Activated T-helper 2 cell treated with anti-CD3 and anti-CD28 coated beads, Interferon-gamma antibody, Interleukin-2, Interleukin-4, amounts not matched to agents 10 μg/mL and 5 μg/mL and 100 μg/mL, durations not matched to agents 14 hours and 24 hours and 36 hours (primary cell): ENCODE measurements around the gene UBAC2. TPM values are rescaled to one million over a fixed set of nuclear protein-coding genes. Genes with fewer than 3 reads are reported as not detected.

Source experiments
- DNase-seq: peaks from one replicate; pipeline ENCODE4 v3.0.0; 2021; ENCODE audit warnings: low spot score
- H3K27ac Mint-ChIP-seq: one replicate; pipeline ENCODE4 v1.8.0; 2021; ENCODE audit warnings: mixed read lengths
- H3K27me3 Mint-ChIP-seq: one replicate; pipeline ENCODE4 v1.8.0; 2021; ENCODE audit warnings: low read depth, mixed read lengths
- H3K36me3 Mint-ChIP-seq: one replicate; pipeline ENCODE4 v1.8.0; 2021; ENCODE audit warnings: low read depth, mixed read lengths
- H3K4me1 Mint-ChIP-seq: one replicate; pipeline ENCODE4 v1.8.0; 2021; ENCODE audit warnings: low read depth, mixed read lengths
- H3K4me3 Mint-ChIP-seq: one replicate; pipeline ENCODE4 v1.8.0; 2021; ENCODE audit warnings: low read depth, mild to moderate bottlenecking, moderate library complexity, mixed read lengths
- H3K9me3 Mint-ChIP-seq: one replicate; pipeline ENCODE4 v1.8.0; 2021; ENCODE audit warnings: mixed read lengths
- intact Hi-C: fragments of 100-400 bp; cut with micrococcal nuclease; formaldehyde crosslinking; loops from one replicate; pipeline ENCODE4 v1.15.1; 2023
- total RNA-seq: library from RNA; stranded (reverse); gene quantifications from 2 replicates; pipeline ENCODE4 v1.2.3, GENCODE V29; 2022

The UBAC2 gene
- total RNA-seq, 1 donor from 2014 or later = 55.1 TPM

- Mint-ChIP-seq H3K4me1 (peaks cover 53% of the 10 kb centered on the region), H3K4me3 (no peak overlapping the region), H3K27ac (no peak overlapping the region), H3K36me3 (peaks cover 73% of the 10 kb centered on the region), H3K9me3 (peaks cover under 1% of the 10 kb centered on the region), H3K27me3 (no peaks in the 10 kb centered on the region)
- intact Hi-C loops = no loop called here
- no peak for DNase-seq
These were observed 133.6 kb downstream of the UBAC2 start for GRCh38 chr13:99334221-99334620.

GRCh38 chr13:99335087-99335486 lies 134.4 kb downstream of the UBAC2 start:
- intact Hi-C loops = no loop called here
- no peak for DNase-seq
- Mint-ChIP-seq H3K9me3 (no peaks in the 10 kb centered on the region), H3K27me3 (no peaks in the 10 kb centered on the region), H3K36me3 (peaks cover 68% of the 10 kb centered on the region), H3K4me1 (peaks cover 57% of the 10 kb centered on the region), H3K27ac (no peak overlapping the region), H3K4me3 (no peak overlapping the region)

- H3K4me3 Mint-ChIP-seq = no peak overlapping the region
- H3K27ac Mint-ChIP-seq = peak overlapping the region; percentile 1
- H3K4me1 Mint-ChIP-seq = peaks cover 62% of the 10 kb centered on the region
- H3K36me3 Mint-ChIP-seq = peaks cover 68% of the 10 kb centered on the region
- no peaks in the 10 kb centered on the region for H3K9me3 Mint-ChIP-seq
- H3K27me3 Mint-ChIP-seq = no peaks in the 10 kb centered on the region
- intact Hi-C loops = loop anchor here (2.0 kb wide), 1 partner anchor 15 kb away; no protein-coding TSS in a partner anchor
- DNase-seq = no peak
These were observed 134.9 kb downstream of the UBAC2 start for GRCh38 chr13:99335603-99336002.

GRCh38 chr13:99339230-99339721 lies 138.6 kb downstream of the UBAC2 start:
- H3K9me3 Mint-ChIP-seq = no peaks in the 10 kb centered on the region
- H3K27ac Mint-ChIP-seq = no peak overlapping the region
- H3K4me3 Mint-ChIP-seq = no peak overlapping the region
- peaks cover 53% of the 10 kb centered on the region for H3K4me1 Mint-ChIP-seq
- H3K36me3 Mint-ChIP-seq = peaks cover 77% of the 10 kb centered on the region
- no peaks in the 10 kb centered on the region for H3K27me3 Mint-ChIP-seq
- no peak for DNase-seq
- intact Hi-C loops = no loop called here

- Mint-ChIP-seq H3K4me3 (peak overlapping the region; percentile 50), H3K4me1 (peaks cover 51% of the 10 kb centered on the region), H3K27ac (peak overlapping the region; percentile 42), H3K36me3 (peaks cover 78% of the 10 kb centered on the region), H3K9me3 (no peaks in the 10 kb centered on the region), H3K27me3 (no peaks in the 10 kb centered on the region)
- no peak for DNase-seq
- intact Hi-C loops = no loop called here
These were observed 139.2 kb downstream of the UBAC2 start for GRCh38 chr13:99339736-99340397.

- Mint-ChIP-seq H3K27me3 (no peaks in the 10 kb centered on the region), H3K27ac (no peak overlapping the region), H3K4me1 (peaks cover 48% of the 10 kb centered on the region), H3K4me3 (no peak overlapping the region), H3K36me3 (peaks cover 78% of the 10 kb centered on the region), H3K9me3 (no peaks in the 10 kb centered on the region)
- no peak for DNase-seq
- intact Hi-C loops = loop anchor here (1.0 kb wide), 1 partner anchor 8 kb away; no protein-coding TSS in a partner anchor
These were observed 140.0 kb downstream of the UBAC2 start for GRCh38 chr13:99340638-99341037.

GRCh38 chr13:99341969-99342722 lies 141.5 kb downstream of the UBAC2 start:
- no peak for DNase-seq
- intact Hi-C loops = loop anchor here (1.0 kb wide), 1 partner anchor 10 kb away; no protein-coding TSS in a partner anchor
- peaks cover 48% of the 10 kb centered on the region for H3K4me1 Mint-ChIP-seq
- H3K27me3 Mint-ChIP-seq = no peaks in the 10 kb centered on the region
- H3K27ac Mint-ChIP-seq = no peak overlapping the region
- H3K4me3 Mint-ChIP-seq = no peak overlapping the region
- H3K9me3 Mint-ChIP-seq = no peaks in the 10 kb centered on the region
- H3K36me3 Mint-ChIP-seq = peaks cover 83% of the 10 kb centered on the region

- peaks cover 46% of the 10 kb centered on the region for H3K4me1 Mint-ChIP-seq
- no peaks in the 10 kb centered on the region for H3K9me3 Mint-ChIP-seq
- H3K27ac Mint-ChIP-seq = no peak overlapping the region
- intact Hi-C loops = no loop called here
- no peaks in the 10 kb centered on the region for H3K27me3 Mint-ChIP-seq
- peaks cover 85% of the 10 kb centered on the region for H3K36me3 Mint-ChIP-seq
- H3K4me3 Mint-ChIP-seq = no peak overlapping the region
- DNase-seq = no peak
These were observed 142.2 kb downstream of the UBAC2 start for GRCh38 chr13:99342723-99343315.

- peaks cover 42% of the 10 kb centered on the region for H3K4me1 Mint-ChIP-seq
- H3K9me3 Mint-ChIP-seq = no peaks in the 10 kb centered on the region
- H3K27ac Mint-ChIP-seq = no peak overlapping the region
- H3K36me3 Mint-ChIP-seq = peaks cover 94% of the 10 kb centered on the region
- no peaks in the 10 kb centered on the region for H3K27me3 Mint-ChIP-seq
- no peak overlapping the region for H3K4me3 Mint-ChIP-seq
- intact Hi-C loops = no loop called here
- DNase-seq = no peak
These were observed 144.1 kb downstream of the UBAC2 start for GRCh38 chr13:99344610-99345208.

GRCh38 chr13:99345345-99345744 lies 144.7 kb downstream of the UBAC2 start:
- intact Hi-C loops = no loop called here
- H3K9me3 Mint-ChIP-seq = no peaks in the 10 kb centered on the region
- H3K36me3 Mint-ChIP-seq = peaks cover 92% of the 10 kb centered on the region
- H3K4me3 Mint-ChIP-seq = no peak overlapping the region
- H3K27me3 Mint-ChIP-seq = no peaks in the 10 kb centered on the region
- H3K4me1 Mint-ChIP-seq = peaks cover 39% of the 10 kb centered on the region
- H3K27ac Mint-ChIP-seq = no peak overlapping the region
- no peak for DNase-seq

- Mint-ChIP-seq H3K27ac (peak overlapping the region; percentile 57), H3K27me3 (no peaks in the 10 kb centered on the region), H3K4me3 (no peak overlapping the region), H3K9me3 (no peaks in the 10 kb centered on the region), H3K36me3 (peaks cover 89% of the 10 kb centered on the region), H3K4me1 (peaks cover 36% of the 10 kb centered on the region)
- intact Hi-C loops = no loop called here
- no peak for DNase-seq
These were observed 145.8 kb downstream of the UBAC2 start for GRCh38 chr13:99346335-99347042.

- peaks cover 89% of the 10 kb centered on the region for H3K36me3 Mint-ChIP-seq
- H3K4me1 Mint-ChIP-seq = peaks cover 43% of the 10 kb centered on the region
- no peak overlapping the region for H3K4me3 Mint-ChIP-seq
These were observed 146.8 kb downstream of the UBAC2 start for GRCh38 chr13:99347335-99347878.

More at GRCh38 chr13:99347335-99347878, 146.8 kb downstream of the UBAC2 start:
- H3K9me3 Mint-ChIP-seq = no peaks in the 10 kb centered on the region
- no peak for DNase-seq
- intact Hi-C loops = no loop called here
- no peaks in the 10 kb centered on the region for H3K27me3 Mint-ChIP-seq
- H3K27ac Mint-ChIP-seq = peak overlapping the region; percentile 23
